K562 (cell line): Measurements from ENCODE around the gene SERPINA5. TPM values are rescaled to one million over a fixed set of nuclear protein-coding genes. Genes with fewer than 3 reads are reported as not detected.

ENCODE experiments used
- ATAC-seq: fragments of 200-7000 bp; cut with Tn5 transposase; 3 replicates; pipeline ENCODE4 v1.9.1; 2020; ENCODE audit warnings: moderate library complexity
- BruUV-seq: library from RNA; stranded (reverse); fragments of 400-500 nt; replicated peaks from 2 replicates; lab custom pipeline; 2021; lab: Mats Ljungman, UMichigan
- CTCF ChIA-PET: fragments of 300-600 bp; formaldehyde crosslinking; extraction: SDS; loops from one replicate; lab custom pipeline; 2021; ENCODE audit warnings: low intra/inter-chr PET ratio; lab: Yijun Ruan, JAX
- POLR2A ChIA-PET: fragments of 300-600, 350-650 bp; sonication (Branson Sonifier 250); formaldehyde crosslinking; extraction: SDS; loops from one replicate; lab custom pipeline; 2021; ENCODE audit warnings: antibody characterized with exemption, inconsistent platforms; lab: Yijun Ruan, JAX
- DNase-seq, 4 experiments: peaks; one replicate each; pipeline versions ENCODE4 v3.0.0 to v3.0.0-alpha.2; 2011 to 2018; ENCODE audit warnings: low spot score in 3 of 4, mixed read lengths in 3 of 4; ENCODE audit errors: extremely low read depth in 1 of 4
- FAIRE-seq: peaks from 2 replicates; lab custom pipeline; 2011; peaks lifted over from hg19 to GRCh38; lab: Jason Lieb, UNC
- H2AFZ ChIP-seq: 2 replicates; pipeline ENCODE4 v1.6.0; 2011; ENCODE audit warnings: low read depth, low read length, control low read depth, inconsistent platforms
- H3K27ac ChIP-seq: fragments of 200-600 bp; 3 replicates; pipeline ENCODE4 v1.8.0; 2011; ENCODE audit warnings: low read depth, mild to moderate bottlenecking, control low read depth, inconsistent platforms, low read length, moderate library complexity, mixed read lengths; ENCODE audit errors: extremely low read depth
- H3K27me3 ChIP-seq, 2 experiments: fragments of 300-600 bp in 1 of 2; 2 replicates in 1 of 2; 3 replicates in 1 of 2; pipeline versions ENCODE4 v1.6.0 to v1.8.0; 2011; ENCODE audit warnings: inconsistent platforms in 2 of 2, low read length in 2 of 2, mild to moderate bottlenecking in 1 of 2, mixed read lengths in 1 of 2, moderate library complexity in 1 of 2; ENCODE audit not compliant: control insufficient read depth in 2 of 2, insufficient read depth in 2 of 2
- H3K36me3 ChIP-seq: fragments of 300-600 bp; 3 replicates; pipeline ENCODE4 v1.8.0; 2011; ENCODE audit warnings: mild to moderate bottlenecking, low read length, inconsistent platforms; ENCODE audit not compliant: control insufficient read depth, insufficient read depth
- H3K4me1 ChIP-seq, 2 experiments: fragments of 200-600 bp in 1 of 2; replicated peaks in 1 of 2; 2 replicates in 1 of 2; 3 replicates in 1 of 2; pipeline versions ENCODE4 v1.5.1 to v1.8.0; 2011; ENCODE audit warnings: inconsistent platforms in 2 of 2, low read length in 2 of 2, mild to moderate bottlenecking in 1 of 2, mixed read lengths in 1 of 2, moderate library complexity in 1 of 2; ENCODE audit not compliant: control insufficient read depth in 2 of 2, insufficient read depth in 2 of 2
- H3K4me2 ChIP-seq: 2 replicates; pipeline ENCODE4 v1.6.1; 2011; ENCODE audit warnings: low read length, control low read depth, inconsistent platforms, mixed read lengths; ENCODE audit not compliant: insufficient read depth
- H3K4me3 ChIP-seq: fragments of 200-600 bp; sonication (generic), shearing (Covaris generic); 2 replicates; pipeline ENCODE4 v1.5.1; 2016; ENCODE audit warnings: control low read depth, inconsistent platforms
- H3K79me2 ChIP-seq: fragments of 200-600 bp; 3 replicates; pipeline ENCODE4 v1.8.0; 2011; ENCODE audit warnings: low read length, inconsistent platforms; ENCODE audit not compliant: control insufficient read depth, insufficient read depth
- H3K9ac ChIP-seq, 2 experiments: 2 replicates each; pipeline versions ENCODE4 v1.6.0 to v1.6.1; 2011; ENCODE audit warnings: low read depth in 2 of 2, low read length in 2 of 2, control low read depth in 1 of 2, inconsistent platforms in 1 of 2, mild to moderate bottlenecking in 1 of 2, mixed read lengths in 1 of 2; ENCODE audit not compliant: insufficient read depth in 1 of 2
- H3K9me1 ChIP-seq: one replicate; pipeline ENCODE4 v1.6.0; 2011; ENCODE audit warnings: inconsistent platforms, mild to moderate bottlenecking, low read length, moderate library complexity; ENCODE audit not compliant: control insufficient read depth, insufficient read depth
- H3K9me3 ChIP-seq: replicated peaks from 2 replicates; pipeline ENCODE4 v1.5.1; 2011; ENCODE audit warnings: low read depth, low read length, inconsistent platforms; ENCODE audit not compliant: control insufficient read depth, insufficient read depth
- H4K20me1 ChIP-seq: replicated peaks from 2 replicates; pipeline ENCODE4 v1.6.1; 2011; ENCODE audit warnings: low read length, inconsistent platforms, mixed read lengths; ENCODE audit not compliant: control insufficient read depth, insufficient read depth
- KLF16 ChIP-seq: IDR thresholded peaks from 2 replicates; pipeline ENCODE4 v1.6.1; 2016; ENCODE audit warnings: antibody characterized with exemption
- MCM5 ChIP-seq: fragments of 450-650 bp; IDR thresholded peaks from 2 replicates; pipeline ENCODE4 v1.6.1; 2016; ENCODE audit warnings: low read depth
- NFXL1 ChIP-seq: fragments of 450-650 bp; formaldehyde crosslinking; IDR thresholded peaks from 2 replicates; pipeline ENCODE4 v1.4.0; 2021; ENCODE audit warnings: mild to moderate bottlenecking
- RBM39 ChIP-seq: fragments of 200-400 bp; formaldehyde crosslinking; optimal IDR thresholded peaks from 2 replicates; pipeline ENCODE3; 2018; ENCODE audit warnings: low read depth, low read length
- REST ChIP-seq, 2 experiments: fragments of 450-650 bp; formaldehyde crosslinking in 1 of 2; IDR thresholded peaks; 2 replicates each; pipeline versions ENCODE4 v1.4.0 to v1.6.1; 2014 to 2020; ENCODE audit warnings: mild to moderate bottlenecking in 2 of 2, borderline replicate concordance in 1 of 2, low read depth in 1 of 2
- SMAD3 ChIP-seq: fragments of 450-650 bp; formaldehyde crosslinking; conservative IDR thresholded peaks from 2 replicates; pipeline ENCODE4 v1.4.0; 2020; ENCODE audit warnings: mild to moderate bottlenecking
- ZEB2 ChIP-seq: fragments of 450-650 bp; IDR thresholded peaks from 2 replicates; pipeline ENCODE4 v1.6.1; 2016
- ZNF282 ChIP-seq: sonication (generic); formaldehyde crosslinking; IDR thresholded peaks from 2 replicates; pipeline ENCODE4 v1.8.1; 2023; ENCODE audit warnings: missing genetic modification reagents
- ZNF583 ChIP-seq: fragments of 250-450 bp; sonication (Bioruptor Pico); IDR thresholded peaks from 2 replicates; pipeline ENCODE4 v1.4.0; 2020
- WGBS: fragments of 100-300 bp; shearing (Covaris generic); methylation state at CpG from one replicate; pipeline ENCODE4 v1.1.6; 2016; ENCODE audit warnings: low coverage, mixed read lengths; ENCODE audit not compliant: insufficient coverage; ENCODE audit errors: missing lambda C conversion rate; 5-methylcytosine and 5-hydroxymethylcytosine counted together
- in situ Hi-C: fragments of 300-500 bp; cut with MboI; formaldehyde crosslinking; loops from 4 replicates; pipeline ENCODE4 v1.15.0; 2018; ENCODE audit warnings: inconsistent platforms, mixed read lengths
- intact Hi-C: fragments of 100-400 bp; cut with micrococcal nuclease; formaldehyde crosslinking; loops from 2 replicates; pipeline ENCODE4 v1.14.2; 2022
- polyA plus RNA-seq, 8 experiments: library from polyadenylated mRNA; depleted of rRNA in 4 of 8; stranded (reverse) in 5 of 8; unstranded in 3 of 8; fragments of >200 nt; fragmentation: Nextera tagmentation in 2 of 8; fragmentation: Illumina TruSeq in 1 of 8; extraction: Ambion mirVana in 2 of 8; extraction: Trizol in 1 of 8; gene quantifications; 2 replicates each; pipeline versions ENCODE4 v1.2.1 to v1.2.3, GENCODE V29; 2011 to 2014; ENCODE audit warnings: inconsistent platforms in 1 of 8, missing spikeins in 1 of 8
- total RNA-seq, 7 experiments: library from RNA; depleted of rRNA in 6 of 7; stranded (reverse); fragments of >200 nt in 6 of 7; fragmentation: Illumina TruSeq in 2 of 7; extraction: Trizol in 2 of 7; gene quantifications; 2 replicates each; pipeline versions ENCODE4 v1.2.1 to v1.2.3, GENCODE V29; 2011 to 2021; ENCODE audit warnings: low replicate concordance in 1 of 7

The SERPINA5 gene
- total and polyA plus RNA-seq, 9 of the 15 experiments (the other 6 are each of a cell fraction or from before 2014, with no cell fraction given), result 0.38 TPM; not detected in 8

- Histone ChIP-seq H3K9me1 (no peaks in the 10 kb centered on the region), H3K79me2 (no peaks in the 10 kb centered on the region), H2AFZ (no peak overlapping the region), H4K20me1 (no peaks in the 10 kb centered on the region), H3K36me3 (no peaks in the 10 kb centered on the region), H3K27ac (no peak overlapping the region), H3K27me3 (peaks cover 0 to 6% of the 10 kb centered on the region in 2 experiments; a peak in 2 of 5 replicates), H3K4me2 (no peak overlapping the region), H3K9ac (no peak overlapping the region; a peak in 1 of 4 replicates), H3K9me3 (no peaks in the 10 kb centered on the region), H3K4me3 (no peak overlapping the region), H3K4me1 (no peaks in the 10 kb centered on the region)
- no TSS peak for BruUV-seq
- FAIRE-seq, result no peak
- in situ Hi-C loops (no loop called here), intact Hi-C loops (no loop called here)
- ChIA-PET CTCF (no interaction called here), POLR2A (interaction anchor here (0.8 kb wide), 1 partner anchor 8 kb away, joined by 3 read pairs; no protein-coding TSS in a partner anchor)
- no peak for DNase-seq
- WGBS, result 0% methylated on average over 12 of the region's 15 CpGs
- ATAC-seq, result no peak
- TF ChIP-seq KLF16, result no peak
- TF ChIP-seq RBM39, result no peak
- TF ChIP-seq ZEB2, result no peak
These were observed 37.6 kb upstream of the SERPINA5 start for GRCh38 chr14:94543449-94544124.

DNA sequence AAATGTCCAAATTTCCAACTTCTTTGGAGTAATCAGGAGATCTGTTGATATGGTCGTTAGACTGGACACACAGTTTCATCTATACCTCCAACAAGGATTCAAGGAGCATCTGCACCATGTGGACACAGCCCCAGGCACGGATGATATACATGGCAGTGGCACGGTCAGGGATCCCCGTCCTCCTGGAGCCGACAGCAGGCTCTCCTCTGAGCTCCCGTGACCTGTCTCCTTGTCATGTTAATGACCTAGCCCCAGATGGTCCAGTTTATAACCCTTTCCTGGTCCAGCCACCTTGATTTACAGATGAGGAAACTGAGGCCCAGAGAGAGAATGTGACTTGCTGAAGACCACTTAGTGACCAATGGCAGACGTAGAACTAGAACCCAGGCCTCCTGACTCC, 36.5 kb upstream of the SERPINA5 start:
- no TSS peak for BruUV-seq
- H3K27ac ChIP-seq, result no peak overlapping the region
- no peak overlapping the region for H3K9ac ChIP-seq
- H3K79me2 ChIP-seq, result no peaks in the 10 kb centered on the region
- ATAC-seq (no peak), DNase-seq (no peak), FAIRE-seq (no peak)
- no peaks in the 10 kb centered on the region for H3K36me3 ChIP-seq
- in situ Hi-C loops (no loop called here), intact Hi-C loops (no loop called here)
- H3K9me3 ChIP-seq, result no peaks in the 10 kb centered on the region
- H3K4me1 ChIP-seq, result no peaks in the 10 kb centered on the region
- ChIA-PET CTCF (no interaction called here), POLR2A (no interaction called here)
- H2AFZ ChIP-seq, result no peak overlapping the region
- H3K9me1 ChIP-seq, result no peaks in the 10 kb centered on the region
- no peak overlapping the region for H3K4me2 ChIP-seq
- no peaks in the 10 kb centered on the region for H4K20me1 ChIP-seq
- WGBS, result 0% methylated on average over 7 of the region's 7 CpGs
- no peak overlapping the region for H3K4me3 ChIP-seq
- peaks cover 0 to 6% of the 10 kb centered on the region in 2 experiments; a peak in 2 of 5 replicates for H3K27me3 ChIP-seq
- TF ChIP-seq REST (IDR thresholded peaks at IDR 0.05; ENCODE audit: borderline replicate concordance) (no peak), REST (CRISPR knock-in tag; IDR thresholded peaks at IDR 0.05; ENCODE audit: low read depth) (no peak), ZNF282 (no peak), SMAD3 (CRISPR knock-in tag) (no peak), ZNF583 (CRISPR knock-in tag) (no peak), NFXL1 (CRISPR knock-in tag) (no peak), MCM5 (no peak)
